GM12875 (cell line): Measurements from ENCODE around the gene MRPL44.

ENCODE experiments used
- H3K4me3 ChIP-seq: one replicate; pipeline ENCODE4 v1.5.1; 2011; ENCODE audit warnings: low read depth, low read length, control low read depth
- TF ChIP-seq, protein P1 (sequence below): IDR thresholded peaks from 2 replicates; pipeline ENCODE4 v1.5.1; 2011; ENCODE audit warnings: low read depth, mild to moderate bottlenecking, control low read depth, inconsistent platforms, low read length, moderate library complexity, borderline replicate concordance; ENCODE audit not compliant: insufficient read depth

The MRPL44 gene

DNA sequence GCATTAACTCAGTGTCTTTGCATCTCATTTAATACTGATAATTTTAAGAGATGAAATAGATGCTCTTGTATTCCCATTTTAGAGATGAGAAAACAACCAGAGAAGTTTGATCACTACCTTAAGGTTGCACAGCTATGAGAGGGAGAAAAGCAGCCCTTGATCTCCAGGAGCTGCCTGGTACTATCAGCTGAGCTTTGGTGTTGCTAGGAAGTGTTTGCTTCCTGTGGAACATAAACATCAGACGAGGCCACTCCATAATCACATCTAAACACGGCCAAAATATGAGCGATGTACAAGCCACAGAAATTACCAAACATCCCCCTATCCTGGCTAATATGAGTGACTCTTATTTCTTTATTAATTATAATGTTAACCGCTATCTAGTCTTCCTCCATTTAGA is 11.5 kb upstream of the MRPL44 start:
- H3K4me3 ChIP-seq = no peak overlapping the region
- TF ChIP-seq, protein P1, sequence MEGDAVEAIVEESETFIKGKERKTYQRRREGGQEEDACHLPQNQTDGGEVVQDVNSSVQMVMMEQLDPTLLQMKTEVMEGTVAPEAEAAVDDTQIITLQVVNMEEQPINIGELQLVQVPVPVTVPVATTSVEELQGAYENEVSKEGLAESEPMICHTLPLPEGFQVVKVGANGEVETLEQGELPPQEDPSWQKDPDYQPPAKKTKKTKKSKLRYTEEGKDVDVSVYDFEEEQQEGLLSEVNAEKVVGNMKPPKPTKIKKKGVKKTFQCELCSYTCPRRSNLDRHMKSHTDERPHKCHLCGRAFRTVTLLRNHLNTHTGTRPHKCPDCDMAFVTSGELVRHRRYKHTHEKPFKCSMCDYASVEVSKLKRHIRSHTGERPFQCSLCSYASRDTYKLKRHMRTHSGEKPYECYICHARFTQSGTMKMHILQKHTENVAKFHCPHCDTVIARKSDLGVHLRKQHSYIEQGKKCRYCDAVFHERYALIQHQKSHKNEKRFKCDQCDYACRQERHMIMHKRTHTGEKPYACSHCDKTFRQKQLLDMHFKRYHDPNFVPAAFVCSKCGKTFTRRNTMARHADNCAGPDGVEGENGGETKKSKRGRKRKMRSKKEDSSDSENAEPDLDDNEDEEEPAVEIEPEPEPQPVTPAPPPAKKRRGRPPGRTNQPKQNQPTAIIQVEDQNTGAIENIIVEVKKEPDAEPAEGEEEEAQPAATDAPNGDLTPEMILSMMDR = no peak

DNA sequence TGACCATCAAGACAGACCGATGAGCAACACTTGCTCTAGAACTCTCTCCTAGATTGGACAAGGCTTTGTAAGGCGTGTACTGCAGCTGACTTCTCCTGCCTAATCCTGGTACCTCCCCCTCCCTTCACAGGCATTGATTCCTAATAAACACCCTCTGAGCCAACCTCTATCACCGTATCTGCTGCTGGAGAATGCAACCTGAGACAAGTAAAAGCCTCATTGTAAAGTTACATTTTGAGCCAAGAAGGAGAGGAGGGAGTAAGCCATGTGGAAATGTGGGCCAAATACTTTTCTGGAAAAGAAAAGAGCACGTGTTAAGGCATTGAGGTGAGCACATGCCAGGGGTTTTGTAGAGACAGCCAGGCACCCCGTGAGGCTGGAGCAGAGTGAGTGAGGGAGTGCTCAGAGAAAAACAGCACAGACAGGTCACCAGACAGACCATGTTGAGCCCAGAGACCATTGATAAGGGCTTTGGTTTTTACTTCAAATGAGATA is 9.5 kb upstream of the MRPL44 start:
- H3K4me3 ChIP-seq = no peak overlapping the region
- TF ChIP-seq, protein P1 = no peak

DNA sequence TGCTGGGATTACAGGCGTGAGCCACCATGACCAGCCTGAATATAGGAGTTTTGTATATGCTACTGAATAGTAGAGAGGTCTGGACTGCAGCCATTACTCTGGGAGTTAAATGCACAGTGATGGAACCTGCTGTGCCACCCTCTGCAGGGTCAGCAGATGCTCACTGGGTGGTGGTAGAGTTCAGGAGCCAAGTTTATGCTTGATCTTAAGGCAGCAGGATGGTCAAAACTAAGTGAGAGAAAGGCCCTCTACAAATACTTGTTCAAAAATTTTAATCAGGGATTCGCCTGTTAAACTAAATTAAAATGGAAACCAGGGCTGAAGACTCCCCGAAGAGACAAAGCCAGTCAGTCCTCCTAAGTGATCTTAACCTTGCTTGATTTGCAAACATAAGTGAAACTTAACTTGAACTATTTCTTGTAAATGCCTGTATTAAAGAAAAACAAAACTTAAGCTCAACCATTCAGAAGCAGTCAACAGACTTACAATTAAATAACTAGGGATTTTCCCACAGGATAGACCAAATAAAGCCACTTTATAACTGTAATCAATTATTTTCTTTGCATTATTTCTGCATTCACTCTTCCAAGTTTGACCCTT is 7.9 kb upstream of the MRPL44 start:
- no peak overlapping the region for H3K4me3 ChIP-seq
- TF ChIP-seq, protein P1 = no peak

DNA sequence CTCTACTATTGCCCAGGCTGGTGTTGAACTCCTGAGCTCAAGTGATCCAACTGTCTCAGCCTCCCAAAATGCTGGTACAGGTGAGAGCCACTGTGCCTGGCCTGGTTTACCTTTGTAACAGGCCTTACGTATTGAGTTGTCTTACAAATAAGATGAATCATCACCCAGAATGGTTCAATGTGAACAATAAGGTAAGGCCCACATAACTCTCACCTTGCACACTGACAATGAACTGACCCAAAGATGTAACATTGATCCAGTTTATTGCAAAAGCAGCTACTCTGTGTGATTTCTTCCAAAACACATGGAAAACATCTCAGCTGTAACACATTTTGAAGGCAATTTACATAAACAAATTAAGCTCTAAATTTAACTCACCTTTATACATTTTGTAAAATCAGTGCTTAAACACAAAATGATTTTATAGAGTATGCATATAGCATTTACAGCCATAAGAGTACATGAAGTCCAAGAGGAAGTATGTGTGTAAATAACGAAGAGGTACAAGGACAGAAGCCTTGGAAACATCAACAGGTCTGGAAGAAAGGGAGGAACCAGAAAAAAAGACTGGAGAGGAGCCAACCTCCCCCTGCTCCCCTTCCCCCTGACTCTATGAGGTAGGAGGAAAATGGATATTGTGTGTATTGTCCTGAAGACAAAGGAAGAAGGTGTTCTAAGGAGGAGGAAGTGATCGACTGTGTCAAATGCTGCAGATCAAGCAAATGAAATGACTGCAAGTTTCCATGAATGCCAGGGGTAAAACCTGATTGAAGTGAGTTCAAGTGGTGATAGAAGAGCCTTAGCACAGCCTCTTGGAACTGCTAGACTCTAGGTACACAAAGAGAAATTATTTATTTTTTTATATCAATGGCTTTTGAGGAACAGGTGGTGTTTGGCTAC is 6.6 kb upstream of the MRPL44 start:
- TF ChIP-seq, protein P1 = no peak
- no peak overlapping the region for H3K4me3 ChIP-seq

GRCh38 chr2:223952280-223952968 is 4.8 kb upstream of the MRPL44 start:
- H3K4me3 ChIP-seq = no peak overlapping the region
- TF ChIP-seq, protein P1 = no peak

DNA sequence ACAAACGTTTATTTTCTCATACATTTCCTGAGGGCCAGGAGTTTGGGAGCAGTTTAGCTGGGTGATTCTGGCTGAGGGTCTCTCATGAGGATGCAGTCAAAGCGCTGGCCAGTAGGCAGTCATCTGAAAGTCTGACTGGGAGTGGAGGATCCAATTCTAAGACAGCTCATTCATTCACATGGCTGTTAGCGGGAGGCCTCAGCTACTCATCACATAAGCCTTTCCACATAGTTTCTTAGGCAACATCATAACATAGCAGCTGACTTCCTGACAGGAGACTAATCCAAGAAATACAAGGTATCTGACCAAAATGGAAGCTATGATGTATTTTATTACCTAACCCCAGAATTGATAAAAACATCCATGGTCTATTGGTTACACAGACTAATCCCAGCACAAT is 2.9 kb upstream of the MRPL44 start:
- no peak overlapping the region for H3K4me3 ChIP-seq
- TF ChIP-seq, protein P1 = no peak
